ENCODE data around the gene MRPL1.

GRCh38 chr4:77819404-77819842 is 43.2 kb upstream of the MRPL1 start:
- TF ChIP-seq CTCF (IDR thresholded peaks at IDR 0.05): no peak
- TF ChIP-seq POLR2A (IDR thresholded peaks at IDR 0.05): no peak

Data from lower leg skin (tissue), 3 donors.